Neutrophil (primary cell): ENCODE measurements around the gene PRKCG.

Experiments used
- H3K27ac ChIP-seq: fragments of 200-600 bp; sonication (generic); 2 replicates; pipeline ENCODE4 v1.5.1; 2016; ENCODE audit warnings: mild to moderate bottlenecking, moderate library complexity
- H3K27me3 ChIP-seq: fragments of 200-600 bp; sonication (generic); 2 replicates; pipeline ENCODE4 v1.6.0; 2016; ENCODE audit warnings: mild to moderate bottlenecking
- H3K36me3 ChIP-seq: fragments of 200-600 bp; sonication (generic); 2 replicates; pipeline ENCODE4 v1.5.1; 2017
- H3K4me1 ChIP-seq, 2 experiments: fragments of 200-600 bp in 1 of 2; sonication (generic) in 1 of 2; 1 replicate in 1 of 2; 2 replicates in 1 of 2; pipeline versions ENCODE4 v1.5.1 to v1.6.1; 2013 to 2016; ENCODE audit warnings: low read depth in 1 of 2, low read length in 1 of 2, mild to moderate bottlenecking in 1 of 2, moderate library complexity in 1 of 2; ENCODE audit not compliant: control insufficient read depth in 1 of 2, insufficient read depth in 1 of 2
- H3K4me3 ChIP-seq, 2 experiments: fragments of 200-600 bp in 1 of 2; sonication (generic) in 1 of 2; 1 replicate in 1 of 2; 2 replicates in 1 of 2; pipeline ENCODE4 v1.5.1; 2013 to 2016; ENCODE audit warnings: low read depth in 1 of 2, low read length in 1 of 2, mild to moderate bottlenecking in 1 of 2, moderate library complexity in 1 of 2
- H3K9me3 ChIP-seq: fragments of 200-600 bp; sonication (generic); 2 replicates; pipeline ENCODE4 v1.5.1; 2016
- TF ChIP-seq, protein P1 (sequence below): fragments of 200-600 bp; sonication (generic); IDR thresholded peaks from 2 replicates; pipeline ENCODE4 v1.5.1; 2016; ENCODE audit warnings: antibody characterized with exemption

Gene PRKCG

DNA sequence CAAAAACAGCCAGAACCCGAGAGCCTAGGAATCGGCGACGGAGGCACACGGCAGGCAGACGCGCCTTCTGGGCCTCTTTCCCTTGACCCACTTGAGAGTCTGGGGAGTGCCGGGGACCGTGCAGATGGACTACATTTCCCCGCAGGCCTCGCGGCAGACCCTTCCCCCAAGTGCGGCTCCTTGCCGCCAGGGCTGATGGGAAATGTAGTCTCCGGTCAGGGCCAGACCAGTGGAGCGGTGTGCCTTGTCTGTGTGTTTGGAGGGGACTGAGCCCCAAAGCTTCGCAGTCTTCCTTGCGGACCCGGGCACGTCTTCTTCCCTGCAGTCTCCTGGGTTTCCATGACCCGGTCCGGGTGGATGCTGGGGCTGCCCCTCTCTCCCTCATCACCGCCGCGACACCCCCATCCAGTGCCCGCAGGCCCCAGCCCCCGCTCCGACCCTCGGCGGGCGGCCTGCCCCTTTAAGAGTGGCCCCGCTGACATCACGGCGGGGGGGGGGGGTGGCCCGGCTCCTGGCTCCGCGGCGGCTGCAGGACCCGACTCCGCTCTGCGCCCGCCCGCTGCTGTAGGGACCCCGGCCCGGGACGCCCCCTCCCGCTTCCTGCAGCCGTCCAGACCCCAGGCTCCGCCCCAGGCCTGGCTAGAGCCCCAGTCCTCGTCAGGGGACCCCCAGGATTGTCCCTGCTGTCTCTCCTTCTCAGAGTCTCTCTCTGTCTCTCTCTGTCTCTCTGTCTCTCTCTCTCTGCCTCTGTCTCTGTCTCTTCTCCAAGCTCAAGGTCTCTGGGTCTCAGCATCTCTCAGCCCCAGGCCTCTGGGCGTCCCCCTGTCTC is 26.3 kb downstream of the PRKCG start:
- H3K36me3 ChIP-seq: no peaks in the 10 kb centered on the region
- TF ChIP-seq, protein P1, sequence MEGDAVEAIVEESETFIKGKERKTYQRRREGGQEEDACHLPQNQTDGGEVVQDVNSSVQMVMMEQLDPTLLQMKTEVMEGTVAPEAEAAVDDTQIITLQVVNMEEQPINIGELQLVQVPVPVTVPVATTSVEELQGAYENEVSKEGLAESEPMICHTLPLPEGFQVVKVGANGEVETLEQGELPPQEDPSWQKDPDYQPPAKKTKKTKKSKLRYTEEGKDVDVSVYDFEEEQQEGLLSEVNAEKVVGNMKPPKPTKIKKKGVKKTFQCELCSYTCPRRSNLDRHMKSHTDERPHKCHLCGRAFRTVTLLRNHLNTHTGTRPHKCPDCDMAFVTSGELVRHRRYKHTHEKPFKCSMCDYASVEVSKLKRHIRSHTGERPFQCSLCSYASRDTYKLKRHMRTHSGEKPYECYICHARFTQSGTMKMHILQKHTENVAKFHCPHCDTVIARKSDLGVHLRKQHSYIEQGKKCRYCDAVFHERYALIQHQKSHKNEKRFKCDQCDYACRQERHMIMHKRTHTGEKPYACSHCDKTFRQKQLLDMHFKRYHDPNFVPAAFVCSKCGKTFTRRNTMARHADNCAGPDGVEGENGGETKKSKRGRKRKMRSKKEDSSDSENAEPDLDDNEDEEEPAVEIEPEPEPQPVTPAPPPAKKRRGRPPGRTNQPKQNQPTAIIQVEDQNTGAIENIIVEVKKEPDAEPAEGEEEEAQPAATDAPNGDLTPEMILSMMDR: no peak
- no peak overlapping the region for H3K4me3 ChIP-seq
- peaks cover 0 to 17% of the 10 kb centered on the region in 2 experiments for H3K4me1 ChIP-seq
- peaks cover 100% of the 10 kb centered on the region for H3K27me3 ChIP-seq
- no peak overlapping the region for H3K27ac ChIP-seq
- H3K9me3 ChIP-seq: no peaks in the 10 kb centered on the region

DNA sequence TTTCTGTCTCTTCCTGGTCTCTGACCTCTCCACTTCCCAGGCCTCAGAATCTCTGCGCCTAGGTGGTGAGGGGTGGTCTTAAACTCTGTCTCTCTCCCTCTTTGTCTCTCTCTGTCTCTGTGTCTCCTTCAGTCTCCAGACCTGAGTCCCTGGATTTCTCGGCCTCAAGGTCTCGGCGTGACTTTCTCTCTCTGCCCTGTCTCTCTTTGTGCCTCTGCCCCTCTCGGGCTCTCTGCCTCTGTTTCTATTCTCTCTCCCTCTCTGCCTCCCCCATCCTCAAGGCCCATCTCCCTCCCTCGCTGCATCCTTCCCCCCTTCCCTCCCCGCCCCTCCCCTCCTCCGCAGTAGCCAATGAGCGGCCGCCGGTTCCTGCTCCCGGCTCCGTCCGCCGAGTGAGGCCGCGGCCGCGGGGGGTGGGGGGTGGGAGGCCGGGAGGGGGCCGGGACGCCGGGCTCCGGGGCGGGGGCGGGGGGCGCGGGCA is 27.0 kb downstream of the PRKCG start, which contains the start of gene CACNG7:
CACNG7 (plus strand) TSS at position 344 of the 481 bp plus-strand sequence. CDS start 3,554 bp downstream, outside the sequence.
- Histone ChIP-seq H3K4me1 (peaks cover 0 to 17% of the 10 kb centered on the region in 2 experiments), H3K4me3 (no peak within 1 kb of the TSS), H3K36me3 (no peaks in the 10 kb centered on the region), H3K27ac (no peak within 1 kb of the TSS), H3K9me3 (no peaks in the 10 kb centered on the region), H3K27me3 (peaks cover 100% of the 10 kb centered on the region)
- TF ChIP-seq, protein P1: no peak

DNA sequence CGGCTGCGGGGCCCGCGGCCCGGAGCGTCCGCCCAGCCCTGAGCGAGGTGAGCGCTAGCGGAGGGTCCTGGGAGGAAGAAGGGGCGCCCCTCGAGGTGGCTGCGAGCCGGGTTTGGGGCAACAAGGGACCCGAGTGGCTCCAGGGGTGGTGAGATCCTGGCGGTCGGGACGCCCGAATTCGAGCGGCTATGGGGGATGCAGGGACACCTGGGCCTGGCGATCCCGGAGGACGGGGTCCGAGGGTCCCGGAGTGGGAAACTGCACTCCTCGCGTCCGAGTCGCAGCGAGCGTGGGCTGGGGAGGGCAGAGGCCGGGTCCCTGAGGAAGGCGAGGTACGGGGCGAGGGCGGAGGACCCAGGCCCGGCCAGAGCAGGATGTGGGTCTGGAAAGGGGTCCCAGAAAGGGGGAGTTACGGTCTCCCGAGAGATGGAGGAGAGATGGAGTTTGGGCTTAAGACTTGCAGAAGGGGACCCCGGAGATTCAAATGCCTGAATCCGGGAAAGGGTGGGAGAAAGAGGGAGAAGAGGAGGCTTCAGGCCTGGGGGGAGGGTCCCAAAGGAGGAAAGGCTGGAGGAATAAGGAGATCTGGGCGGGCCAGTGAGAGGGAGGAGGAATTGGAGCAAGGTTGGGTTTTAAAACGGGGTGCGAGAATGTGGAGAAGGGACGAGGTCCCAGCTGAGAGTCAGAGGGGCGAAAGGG is 27.6 kb downstream of the PRKCG start:
- Histone ChIP-seq H3K36me3 (no peaks in the 10 kb centered on the region), H3K4me3 (no peak overlapping the region), H3K9me3 (no peaks in the 10 kb centered on the region), H3K27me3 (peaks cover 93% of the 10 kb centered on the region), H3K4me1 (peaks cover 0 to 17% of the 10 kb centered on the region in 2 experiments), H3K27ac (no peak overlapping the region)
- TF ChIP-seq, protein P1: no peak

DNA sequence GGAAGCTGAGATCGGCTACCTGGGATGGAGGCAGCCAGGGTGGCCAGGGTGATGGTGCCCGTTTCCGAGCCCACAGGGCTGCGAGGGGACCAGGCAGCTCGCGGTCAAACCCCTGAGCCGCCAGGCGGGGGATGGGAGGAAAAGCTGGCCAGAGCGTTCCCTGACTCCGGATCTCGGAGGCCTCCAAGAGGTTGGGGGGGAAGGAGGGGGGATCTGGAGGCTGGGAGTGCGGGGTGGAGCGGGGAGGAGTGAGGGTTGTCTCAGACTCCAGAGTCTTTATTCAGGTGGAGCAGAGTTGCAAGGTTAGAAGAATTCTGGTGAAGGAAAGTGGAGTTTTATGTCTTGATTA is 28.1 kb downstream of the PRKCG start:
- peaks cover 88% of the 10 kb centered on the region for H3K27me3 ChIP-seq
- H3K27ac ChIP-seq: no peak overlapping the region
- TF ChIP-seq, protein P1: no peak
- H3K4me1 ChIP-seq: peaks cover 0 to 17% of the 10 kb centered on the region in 2 experiments
- H3K4me3 ChIP-seq: no peak overlapping the region
- no peaks in the 10 kb centered on the region for H3K9me3 ChIP-seq
- H3K36me3 ChIP-seq: no peaks in the 10 kb centered on the region

DNA sequence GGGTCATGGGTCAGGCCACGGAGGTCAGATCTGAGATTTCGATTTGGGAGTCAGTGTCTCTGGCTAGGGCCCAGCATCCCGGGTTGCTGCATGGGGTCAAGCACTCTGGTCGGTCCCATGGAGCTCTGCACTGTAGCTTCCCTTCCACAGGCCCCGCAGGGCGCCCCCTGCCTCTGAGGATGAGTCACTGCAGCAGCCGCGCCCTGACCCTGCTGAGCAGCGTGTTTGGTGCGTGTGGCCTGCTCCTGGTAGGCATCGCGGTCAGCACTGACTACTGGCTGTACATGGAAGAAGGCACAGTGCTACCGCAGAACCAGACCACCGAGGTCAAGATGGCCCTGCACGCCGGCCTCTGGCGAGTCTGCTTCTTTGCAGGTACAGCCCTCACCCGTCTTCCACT is 30.7 kb downstream of the PRKCG start:
- no peak overlapping the region for H3K4me3 ChIP-seq
- H3K4me1 ChIP-seq: peaks cover 0 to 7% of the 10 kb centered on the region in 2 experiments
- no peak overlapping the region for H3K27ac ChIP-seq
- H3K36me3 ChIP-seq: no peaks in the 10 kb centered on the region
- H3K9me3 ChIP-seq: no peaks in the 10 kb centered on the region
- TF ChIP-seq, protein P1: no peak
- H3K27me3 ChIP-seq: peaks cover 79% of the 10 kb centered on the region
